Measurements from ENCODE around the gene BEND6. TPM values are rescaled to one million over a fixed set of nuclear protein-coding genes. Genes with fewer than 3 reads are reported as not detected.

The BEND6 gene
- total and polyA plus RNA-seq, 3 donors from 2014 or later, result 0.87 to 1.4 (median 1.0) TPM

GRCh38 chr6:57024775-57025174 lies 69.9 kb downstream of the BEND6 start:
- DNase-seq, result no peak
- 89 to 100% methylated on average over 1 of the region's 1 CpG for WGBS, 2 donors
- Histone ChIP-seq H3K36me3 (ENCODE audit: low read depth, missing control alignments) (no peaks in the 10 kb centered on the region), H3K4me1 (no peaks in the 10 kb centered on the region), H3K4me3 (no peak overlapping the region), H3K27me3 (no peaks in the 10 kb centered on the region), H3K9me3 (no peaks in the 10 kb centered on the region), H3K27ac (no peak overlapping the region)
- intact Hi-C loops (cut with DNase I; ENCODE audit: low total_unique reads), result no loop called here
- TF ChIP-seq POLR2A (IDR thresholded peaks at IDR 0.05) (no peak), CTCF (IDR thresholded peaks at IDR 0.05) (no peak)

DNA sequence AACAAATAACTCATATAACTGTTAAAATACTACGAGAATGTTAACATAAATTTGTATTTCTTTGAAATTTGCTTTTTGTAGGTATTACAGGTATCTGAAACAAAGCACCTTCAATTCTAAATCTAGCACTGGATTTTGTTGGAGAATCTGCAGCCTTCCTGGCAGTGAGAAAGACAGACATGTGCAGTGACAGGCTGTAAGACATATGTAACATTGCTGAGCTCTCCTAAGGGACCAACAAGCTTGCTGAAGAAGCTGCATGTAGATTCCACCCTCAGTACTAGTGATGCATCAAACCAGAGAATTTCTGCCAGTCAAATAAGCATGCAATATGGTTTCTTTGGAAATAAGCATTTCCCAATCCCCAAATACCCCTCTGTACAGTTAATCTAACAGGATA lies 71.1 kb downstream of the BEND6 start:
- no peak for TF ChIP-seq CTCF (IDR thresholded peaks at IDR 0.05)
- no peak for TF ChIP-seq POLR2A (IDR thresholded peaks at IDR 0.05)
- Histone ChIP-seq H3K27me3 (no peaks in the 10 kb centered on the region), H3K27ac (no peak overlapping the region), H3K4me1 (no peaks in the 10 kb centered on the region), H3K4me3 (no peak overlapping the region), H3K36me3 (ENCODE audit: low read depth, missing control alignments) (no peaks in the 10 kb centered on the region), H3K9me3 (no peaks in the 10 kb centered on the region)
- WGBS, 2 donors, result 84 to 91% methylated on average over 1 of the region's 1 CpG
- intact Hi-C loops (cut with DNase I; ENCODE audit: low total_unique reads), result no loop called here
- DNase-seq, result no peak

DNA sequence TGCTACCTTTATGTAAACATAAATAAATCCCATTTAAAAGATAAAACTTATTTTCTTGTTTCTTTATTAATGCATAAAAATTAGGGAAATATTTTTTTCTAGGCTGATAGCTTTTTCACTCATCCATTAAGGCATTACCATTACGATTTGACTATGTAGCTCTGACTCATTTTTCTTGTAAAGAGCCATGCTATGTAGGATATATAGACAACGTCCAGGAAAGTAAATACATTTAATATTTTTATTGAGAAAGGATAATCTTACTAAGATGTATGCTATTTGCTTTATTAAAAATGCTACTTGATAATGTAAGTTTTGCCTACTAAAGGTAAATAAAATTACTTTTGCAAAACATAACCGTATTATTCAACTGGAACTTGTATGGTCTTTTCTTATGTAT lies 72.4 kb downstream of the BEND6 start:
- no peaks in the 10 kb centered on the region for H3K9me3 ChIP-seq
- DNase-seq, result no peak
- 90 to 96% methylated on average over 3 of the region's 3 CpGs for WGBS, 2 donors

DNA sequence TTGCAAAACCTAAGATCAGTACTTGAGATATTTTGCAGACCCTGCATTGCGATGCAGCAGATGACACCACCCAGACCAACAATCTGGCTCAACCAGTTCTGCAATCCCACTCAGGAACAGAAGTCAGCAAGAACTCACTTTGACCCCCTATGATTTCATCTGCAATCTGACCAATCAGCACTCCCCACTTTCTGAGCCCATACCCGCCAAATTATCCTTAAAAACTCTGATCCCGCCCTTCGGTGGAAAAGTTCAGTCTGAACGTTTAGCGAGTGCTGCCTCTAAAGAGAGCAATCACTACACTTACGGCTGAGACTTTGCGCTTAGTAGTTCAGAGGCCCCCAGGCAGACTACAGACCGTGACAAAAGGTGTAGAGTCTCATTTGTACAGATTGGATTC lies 74.3 kb downstream of the BEND6 start:
- Histone ChIP-seq H3K9me3 (no peaks in the 10 kb centered on the region), H3K4me3 (no peak overlapping the region), H3K27ac (no peak overlapping the region), H3K36me3 (ENCODE audit: low read depth, missing control alignments) (no peaks in the 10 kb centered on the region), H3K27me3 (no peaks in the 10 kb centered on the region), H3K4me1 (no peaks in the 10 kb centered on the region)
- DNase-seq, result no peak
- WGBS, 2 donors, result 89 to 91% methylated on average over 9 of the region's 9 CpGs
- no peak for TF ChIP-seq POLR2A (IDR thresholded peaks at IDR 0.05)
- no peak for TF ChIP-seq CTCF (IDR thresholded peaks at IDR 0.05)
- intact Hi-C loops (cut with DNase I; ENCODE audit: low total_unique reads), result no loop called here

More for the DNA sequence above, 72.4 kb downstream of the BEND6 start:
- TF ChIP-seq CTCF (IDR thresholded peaks at IDR 0.05) (no peak), POLR2A (IDR thresholded peaks at IDR 0.05) (no peak)
- Histone ChIP-seq H3K4me3 (no peak overlapping the region), H3K4me1 (no peaks in the 10 kb centered on the region), H3K36me3 (ENCODE audit: low read depth, missing control alignments) (no peaks in the 10 kb centered on the region), H3K27me3 (no peaks in the 10 kb centered on the region), H3K27ac (no peak overlapping the region)
- intact Hi-C loops (cut with DNase I; ENCODE audit: low total_unique reads), result no loop called here

DNA sequence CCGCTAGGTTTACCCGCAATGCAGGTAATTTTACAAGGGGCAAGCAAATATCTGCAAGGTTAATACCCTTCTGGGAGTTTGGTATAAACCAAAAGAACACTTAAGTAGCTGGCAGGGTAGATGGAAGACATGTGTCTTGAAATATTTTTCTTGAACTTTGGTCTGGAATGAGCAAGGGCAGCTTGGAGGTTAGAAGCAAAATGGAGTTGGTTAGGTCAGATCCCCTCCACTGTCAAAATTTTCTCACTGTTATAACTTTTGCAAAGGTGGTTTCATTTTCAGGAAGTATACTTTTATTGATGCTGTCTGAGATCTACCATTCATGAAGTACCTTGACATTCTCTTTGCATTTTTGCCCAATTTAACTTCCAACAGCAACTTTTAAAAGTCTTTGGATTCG lies 78.3 kb downstream of the BEND6 start:
- no peak for DNase-seq
- 89 to 99% methylated on average over 3 of the region's 3 CpGs for WGBS, 2 donors
- intact Hi-C loops (cut with DNase I; ENCODE audit: low total_unique reads), result no loop called here
- Histone ChIP-seq H3K36me3 (ENCODE audit: low read depth, missing control alignments) (no peaks in the 10 kb centered on the region), H3K4me1 (no peaks in the 10 kb centered on the region), H3K9me3 (no peaks in the 10 kb centered on the region), H3K27ac (no peak overlapping the region), H3K27me3 (no peaks in the 10 kb centered on the region), H3K4me3 (no peak overlapping the region)
- no peak for TF ChIP-seq CTCF (IDR thresholded peaks at IDR 0.05)
- no peak for TF ChIP-seq POLR2A (IDR thresholded peaks at IDR 0.05)

All from testis (tissue), 3 donors.